Rectal smooth muscle tissue (tissue), 1 donor: ENCODE results near the gene EPHA4.

ENCODE experiments used
- H3K27ac ChIP-seq: one replicate; pipeline ENCODE4 v1.7.0; 2013; ENCODE audit warnings: low read depth, low read length, inconsistent platforms
- H3K27me3 ChIP-seq: one replicate; pipeline ENCODE4 v1.7.0; 2013; ENCODE audit warnings: low read length; ENCODE audit not compliant: control insufficient read depth, insufficient read depth
- H3K36me3 ChIP-seq: one replicate; pipeline ENCODE4 v1.7.0; 2013; ENCODE audit warnings: low read length; ENCODE audit not compliant: control insufficient read depth, insufficient read depth
- H3K4me1 ChIP-seq: one replicate; pipeline ENCODE4 v1.7.0; 2013; ENCODE audit warnings: low read length; ENCODE audit not compliant: control insufficient read depth, insufficient read depth
- H3K4me3 ChIP-seq: one replicate; pipeline ENCODE4 v1.7.0; 2013; ENCODE audit warnings: low read length
- H3K9ac ChIP-seq: one replicate; pipeline ENCODE4 v1.7.0; 2013; ENCODE audit warnings: low read length

Gene EPHA4

GRCh38 chr2:221435171-221435570 is 136.9 kb downstream of the EPHA4 start:
- Histone ChIP-seq H3K36me3 (no peaks in the 10 kb centered on the region), H3K9ac (no peak overlapping the region), H3K4me3 (no peak overlapping the region), H3K27ac (no peak overlapping the region), H3K4me1 (peaks cover 5% of the 10 kb centered on the region), H3K27me3 (no peaks in the 10 kb centered on the region)

- Histone ChIP-seq H3K36me3 (no peaks in the 10 kb centered on the region), H3K27me3 (no peaks in the 10 kb centered on the region), H3K4me3 (no peak overlapping the region), H3K4me1 (peaks cover 5% of the 10 kb centered on the region), H3K27ac (no peak overlapping the region), H3K9ac (no peak overlapping the region)
Measured at GRCh38 chr2:221434142-221434541, 138.0 kb downstream of the EPHA4 start.

GRCh38 chr2:221431477-221431876 is 140.6 kb downstream of the EPHA4 start:
- Histone ChIP-seq H3K27me3 (no peaks in the 10 kb centered on the region), H3K27ac (no peak overlapping the region), H3K4me1 (peaks cover 4% of the 10 kb centered on the region), H3K9ac (no peak overlapping the region), H3K36me3 (no peaks in the 10 kb centered on the region), H3K4me3 (no peak overlapping the region)

DNA sequence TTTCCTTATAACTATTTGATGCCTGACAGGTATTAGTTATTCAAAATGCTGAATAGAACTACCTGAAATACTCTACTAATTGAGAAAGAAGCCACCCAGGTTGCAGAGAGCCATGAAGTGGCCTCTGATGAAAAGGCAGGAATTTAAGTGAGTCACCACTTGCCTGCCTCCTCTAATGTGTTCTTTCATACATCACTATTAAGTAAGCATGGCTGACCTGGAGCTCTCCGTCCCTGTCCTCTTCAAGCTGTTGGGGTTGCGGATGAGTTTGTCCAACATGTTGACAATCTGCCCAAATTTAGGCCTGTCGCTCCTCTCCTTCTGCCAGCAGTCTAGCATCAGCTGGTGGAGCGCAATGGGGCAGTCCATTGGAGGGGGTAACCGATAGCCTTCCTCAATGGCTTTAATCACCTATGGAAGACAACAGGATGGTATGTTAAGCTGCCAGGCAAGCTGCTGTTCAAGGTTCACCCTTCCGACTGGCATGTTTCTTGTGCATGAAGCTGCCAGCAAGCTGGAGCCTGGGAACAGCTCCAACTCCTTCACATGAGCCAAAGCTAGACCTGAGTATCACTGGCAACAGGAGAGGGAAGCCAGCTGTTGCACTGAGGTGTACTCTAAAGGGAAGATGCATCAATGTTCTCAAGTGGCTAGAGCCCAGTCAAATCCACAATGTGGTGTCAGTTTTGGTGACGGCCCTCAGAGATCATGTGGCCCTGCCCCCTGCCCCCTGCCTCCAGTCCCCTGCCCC is 142.2 kb downstream of the EPHA4 start:
- no peak overlapping the region for H3K9ac ChIP-seq
- H3K27ac ChIP-seq: no peak overlapping the region
- peaks cover 3% of the 10 kb centered on the region for H3K4me1 ChIP-seq
- H3K36me3 ChIP-seq: peaks cover 3% of the 10 kb centered on the region
- H3K4me3 ChIP-seq: no peak overlapping the region
- H3K27me3 ChIP-seq: no peaks in the 10 kb centered on the region

DNA sequence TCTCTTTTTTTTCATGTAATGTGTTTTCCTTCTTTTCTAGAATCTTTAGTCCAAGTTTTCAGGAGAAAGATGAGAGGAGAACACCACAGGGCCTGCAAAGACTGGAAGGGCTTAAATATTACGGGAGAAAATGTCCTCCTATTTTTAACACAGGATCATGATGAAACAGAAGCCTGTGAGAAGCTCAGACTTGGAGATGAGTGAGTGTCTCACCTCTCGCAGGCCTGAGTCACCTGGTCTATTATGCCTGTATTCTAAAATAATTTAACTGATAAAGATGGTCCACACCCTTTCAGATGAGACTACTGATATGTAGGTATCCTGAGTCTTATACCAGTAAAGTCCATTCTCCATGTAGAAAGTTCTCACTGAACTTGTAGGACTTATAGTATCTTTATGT is 143.2 kb downstream of the EPHA4 start:
- peaks cover 3% of the 10 kb centered on the region for H3K4me1 ChIP-seq
- no peak overlapping the region for H3K27ac ChIP-seq
- no peak overlapping the region for H3K9ac ChIP-seq
- no peak overlapping the region for H3K4me3 ChIP-seq
- peaks cover 3% of the 10 kb centered on the region for H3K36me3 ChIP-seq
- no peaks in the 10 kb centered on the region for H3K27me3 ChIP-seq

- no peak overlapping the region for H3K9ac ChIP-seq
- peaks cover 3% of the 10 kb centered on the region for H3K4me1 ChIP-seq
- H3K27ac ChIP-seq: no peak overlapping the region
- no peak overlapping the region for H3K4me3 ChIP-seq
- H3K36me3 ChIP-seq: peaks cover 3% of the 10 kb centered on the region
- H3K27me3 ChIP-seq: no peaks in the 10 kb centered on the region
Measured at GRCh38 chr2:221426929-221427328, 145.2 kb downstream of the EPHA4 start.

DNA sequence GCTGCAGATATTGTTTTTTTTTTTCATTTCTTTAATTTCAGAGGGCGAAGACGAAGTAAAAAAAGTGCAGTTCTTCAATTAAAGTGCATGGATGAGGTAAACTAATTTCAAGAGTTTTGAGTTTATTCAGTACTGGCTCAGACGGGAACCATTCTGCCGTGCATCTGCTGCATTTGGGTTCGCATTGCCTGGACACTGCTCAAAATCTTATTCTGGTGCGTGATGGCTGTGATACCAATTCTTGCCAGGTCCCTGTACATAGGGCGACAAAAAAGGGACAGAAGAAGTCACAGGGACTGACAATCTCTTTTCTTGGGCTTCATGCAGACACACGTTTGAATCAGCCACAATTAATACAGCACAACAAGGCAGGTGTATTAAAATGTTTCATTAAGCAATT is 146.2 kb downstream of the EPHA4 start:
- peaks cover 3% of the 10 kb centered on the region for H3K4me1 ChIP-seq
- no peaks in the 10 kb centered on the region for H3K27me3 ChIP-seq
- no peak overlapping the region for H3K9ac ChIP-seq
- H3K27ac ChIP-seq: no peak overlapping the region
- no peak overlapping the region for H3K4me3 ChIP-seq
- H3K36me3 ChIP-seq: peaks cover 3% of the 10 kb centered on the region

- H3K4me1 ChIP-seq: peaks cover 3% of the 10 kb centered on the region
- no peaks in the 10 kb centered on the region for H3K27me3 ChIP-seq
Measured at GRCh38 chr2:221425353-221425752, 146.8 kb downstream of the EPHA4 start.

DNA sequence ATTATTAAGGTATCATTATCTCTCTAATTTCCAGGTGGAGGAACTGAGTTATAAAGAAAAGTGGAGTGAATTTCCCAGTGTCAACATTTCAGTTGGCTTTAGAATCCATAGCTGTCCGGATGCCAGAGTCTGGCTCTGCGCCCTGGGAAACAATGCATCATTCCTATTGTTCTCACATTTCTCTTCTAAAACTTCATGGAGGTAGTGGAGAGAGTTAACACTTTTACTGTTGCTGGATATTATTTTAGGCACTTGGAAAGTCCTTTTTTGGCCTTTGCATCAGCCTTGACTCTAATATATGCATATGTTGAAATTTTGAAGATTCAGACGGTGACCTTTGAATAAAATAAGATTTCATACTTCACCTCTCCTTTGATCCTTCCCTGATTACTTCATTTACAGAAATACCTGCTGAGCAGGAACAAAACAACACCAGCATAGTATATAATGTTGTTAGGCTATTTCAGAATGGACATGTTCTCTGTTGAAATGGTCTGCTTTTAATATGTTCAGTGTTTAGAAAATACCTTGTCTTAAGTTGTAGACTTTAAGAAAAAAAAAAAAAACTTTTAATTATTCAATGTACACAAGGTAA is 148.8 kb downstream of the EPHA4 start:
- H3K4me3 ChIP-seq: no peak overlapping the region
- no peaks in the 10 kb centered on the region for H3K27me3 ChIP-seq
- peaks cover 6% of the 10 kb centered on the region for H3K36me3 ChIP-seq
- H3K27ac ChIP-seq: no peak overlapping the region
- no peaks in the 10 kb centered on the region for H3K4me1 ChIP-seq
- H3K9ac ChIP-seq: no peak overlapping the region

More at GRCh38 chr2:221425353-221425752, 146.8 kb downstream of the EPHA4 start:
- Histone ChIP-seq H3K27ac (no peak overlapping the region), H3K36me3 (peaks cover 3% of the 10 kb centered on the region), H3K4me3 (no peak overlapping the region), H3K9ac (no peak overlapping the region)

DNA sequence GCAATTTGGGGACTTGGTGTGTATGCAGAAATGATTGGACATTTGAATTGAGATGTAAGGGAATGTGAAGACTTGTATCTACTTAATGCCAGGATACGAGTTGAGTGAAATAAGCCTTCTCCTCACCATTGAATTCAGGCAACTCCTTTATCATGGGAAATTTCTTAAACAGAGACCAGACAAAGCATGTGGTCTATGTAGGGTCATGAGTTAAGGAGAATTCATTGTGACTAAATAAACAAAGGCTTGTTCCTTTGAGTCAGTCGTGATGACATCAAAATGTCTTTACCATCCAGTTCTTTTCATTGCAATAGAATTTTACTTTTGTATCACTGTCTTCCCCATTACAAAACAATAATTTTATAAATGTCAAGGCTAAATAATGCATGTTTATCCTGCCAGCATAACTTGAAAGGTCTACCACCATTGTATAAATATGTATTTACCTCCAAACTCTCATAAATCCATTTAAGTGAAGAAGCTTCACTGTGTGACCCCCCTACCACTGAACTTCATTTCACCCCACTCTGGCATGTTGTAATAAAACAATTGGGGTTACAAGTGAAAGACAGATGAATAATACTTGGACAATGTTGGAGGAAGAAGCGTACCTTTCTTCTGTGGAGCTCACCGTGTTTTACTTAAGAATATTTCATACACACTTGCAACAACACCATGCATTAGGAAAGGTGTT is 149.4 kb downstream of the EPHA4 start:
- Histone ChIP-seq H3K4me1 (no peaks in the 10 kb centered on the region), H3K36me3 (peaks cover 6% of the 10 kb centered on the region), H3K27me3 (no peaks in the 10 kb centered on the region), H3K4me3 (no peak overlapping the region), H3K27ac (no peak overlapping the region), H3K9ac (no peak overlapping the region)

- H3K4me1 ChIP-seq: no peaks in the 10 kb centered on the region
- no peak overlapping the region for H3K4me3 ChIP-seq
- no peaks in the 10 kb centered on the region for H3K27me3 ChIP-seq
- peaks cover 3% of the 10 kb centered on the region for H3K36me3 ChIP-seq
- H3K27ac ChIP-seq: no peak overlapping the region
- H3K9ac ChIP-seq: no peak overlapping the region
Measured at GRCh38 chr2:221420245-221420644, 151.9 kb downstream of the EPHA4 start.

GRCh38 chr2:221415789-221416188 is 156.3 kb downstream of the EPHA4 start:
- H3K4me1 ChIP-seq: no peaks in the 10 kb centered on the region
- H3K4me3 ChIP-seq: no peak overlapping the region
- peaks cover 3% of the 10 kb centered on the region for H3K36me3 ChIP-seq
- H3K27ac ChIP-seq: no peak overlapping the region
- H3K9ac ChIP-seq: no peak overlapping the region
- no peaks in the 10 kb centered on the region for H3K27me3 ChIP-seq
